OCI-LY3 (cell line): Measurements from ENCODE around the gene RPS6KC1.

ENCODE experiments used
- CTCF ChIP-seq: fragments of 200-600, 300-600 bp; sonication (generic); IDR thresholded peaks from 2 replicates; pipeline ENCODE4 v1.5.1; 2014; ENCODE audit warnings: antibody characterized with exemption, low read length, low read depth
- EZH2phosphoT487 ChIP-seq: fragments of 200-600 bp; shearing (Covaris generic); IDR thresholded peaks from 2 replicates; pipeline ENCODE4 v1.6.1; 2018; ENCODE audit warnings: antibody characterized with exemption, mixed run types, low read depth

- TF ChIP-seq EZH2phosphoT487 (no peak), CTCF (no peak)
Observed at GRCh38 chr1:213274140-213274539, 223.1 kb downstream of the RPS6KC1 start.
